OCI-LY7 (cell line): ENCODE data around the gene PTPRE. TPM values are rescaled to one million over a fixed set of nuclear protein-coding genes. Genes with fewer than 3 reads are reported as not detected.

Experiments
- BruUV-seq: library from RNA; stranded (reverse); fragments of 400-500 nt; replicated peaks from 2 replicates; lab custom pipeline; 2021; lab: Mats Ljungman, UMichigan
- CTCF ChIA-PET: fragments of 300-600 bp; sonication (Branson Sonifier 250); formaldehyde crosslinking; loops from one replicate; lab custom pipeline; 2022; ENCODE audit warnings: antibody characterized with exemption; ENCODE audit not compliant: unreplicated experiment; lab: Charles Lee
- POLR2A ChIA-PET: fragments of 300-600 bp; sonication (Branson Sonifier 250); formaldehyde crosslinking; loops from one replicate; lab custom pipeline; 2022; ENCODE audit warnings: antibody characterized with exemption; lab: Charles Lee
- DNase-seq: peaks from one replicate; pipeline ENCODE4 v3.0.0-alpha.2; 2015; ENCODE audit warnings: low spot score
- H2AFZ ChIP-seq: fragments of 200-600 bp; sonication (generic), shearing (Covaris generic); 2 replicates; pipeline ENCODE4 v1.6.1; 2014; ENCODE audit warnings: mild to moderate bottlenecking, antibody characterized with exemption, low read length, moderate library complexity
- H3K27ac ChIP-seq: fragments of 200-600 bp; sonication (generic); 2 replicates; pipeline ENCODE4 v1.5.1; 2014; ENCODE audit warnings: mixed run types, low read depth, mild to moderate bottlenecking, moderate library complexity, low read length, inconsistent platforms; ENCODE audit not compliant: poor library complexity, severe bottlenecking
- H3K36me3 ChIP-seq: fragments of 200-600 bp; sonication (generic); 2 replicates; pipeline ENCODE4 v1.6.1; 2014; ENCODE audit warnings: mild to moderate bottlenecking, antibody characterized with exemption, low read length, moderate library complexity, mixed read lengths; ENCODE audit not compliant: insufficient read depth
- H3K4me1 ChIP-seq: fragments of 200-600 bp; sonication (generic); 2 replicates; pipeline ENCODE4 v1.5.1; 2014; ENCODE audit warnings: mild to moderate bottlenecking, low read length; ENCODE audit not compliant: insufficient read depth, poor library complexity, severe bottlenecking
- H3K4me2 ChIP-seq: fragments of 200-600 bp; sonication (generic); 2 replicates; pipeline ENCODE4 v1.6.1; 2014; ENCODE audit warnings: mild to moderate bottlenecking, low read length
- H3K4me3 ChIP-seq: fragments of 200-600 bp; sonication (generic); 2 replicates; pipeline ENCODE4 v1.5.1; 2014; ENCODE audit warnings: mild to moderate bottlenecking, low read depth, low read length; ENCODE audit not compliant: poor library complexity, severe bottlenecking
- H3K79me2 ChIP-seq: fragments of 200-600 bp; sonication (generic); 2 replicates; pipeline ENCODE4 v1.6.1; 2016; ENCODE audit warnings: low read depth, mild to moderate bottlenecking, low read length, moderate library complexity, mixed read lengths; ENCODE audit not compliant: insufficient read depth
- H3K9me2 ChIP-seq: fragments of 200-600 bp; sonication (generic); 2 replicates; pipeline ENCODE4 v1.6.1; 2016; ENCODE audit warnings: mild to moderate bottlenecking, low read length, mixed read lengths; ENCODE audit not compliant: insufficient read depth
- H3K9me3 ChIP-seq: fragments of 200-600 bp; sonication (generic); 2 replicates; pipeline ENCODE4 v1.6.1; 2014; ENCODE audit warnings: mild to moderate bottlenecking, mixed run types, low read length, mixed read lengths
- H4K20me1 ChIP-seq: fragments of 200-600 bp; sonication (generic); 2 replicates; pipeline ENCODE4 v1.6.1; 2014; ENCODE audit warnings: mild to moderate bottlenecking, antibody characterized with exemption, low read length, moderate library complexity, mixed read lengths; ENCODE audit not compliant: insufficient read depth
- EZH2phosphoT487 ChIP-seq: fragments of 200-600 bp; sonication (generic); IDR thresholded peaks from 2 replicates; pipeline ENCODE4 v1.6.1; 2018; ENCODE audit warnings: low read depth, borderline replicate concordance, mild to moderate bottlenecking, mixed run types, antibody characterized with exemption, low read length, moderate library complexity, mixed read lengths
- intact Hi-C: fragments of 100-400 bp; cut with micrococcal nuclease; formaldehyde crosslinking; loops from one replicate; pipeline ENCODE4 v1.10.0; 2022; ENCODE audit not compliant: unreplicated experiment
- total RNA-seq, 2 experiments: library from RNA; depleted of rRNA in 1 of 2; stranded (reverse); fragments of >200 nt in 1 of 2; shearing (Covaris generic) in 1 of 2; gene quantifications; 2 replicates each; pipeline ENCODE4 v1.2.3, GENCODE V29; 2014 to 2022
- TF ChIP-seq, protein P1 (sequence below): fragments of 200-600 bp; sonication (generic); conservative IDR thresholded peaks from 2 replicates; pipeline ENCODE4 v1.5.1; 2014; ENCODE audit warnings: mild to moderate bottlenecking, antibody characterized with exemption, low read length, moderate library complexity, mixed read lengths

Gene PTPRE
- total RNA-seq, 2 experiments from 2014 or later = 6.8 to 8.3 TPM

GRCh38 chr10:127910464-127910770, 3.5 kb downstream of the PTPRE start:
- no peaks in the 10 kb centered on the region for H3K9me3 ChIP-seq
- H2AFZ ChIP-seq = no peak overlapping the region
- BruUV-seq = no TSS peak
- CTCF ChIA-PET = no interaction called here
- H3K4me1 ChIP-seq = no peaks in the 10 kb centered on the region
- no peak overlapping the region for H3K4me2 ChIP-seq
- H3K9me2 ChIP-seq = no peaks in the 10 kb centered on the region
- H3K27ac ChIP-seq = no peak overlapping the region
- no peaks in the 10 kb centered on the region for H3K36me3 ChIP-seq
- DNase-seq = no peak
- intact Hi-C loops = no loop called here
- POLR2A ChIA-PET = no interaction called here
- H3K4me3 ChIP-seq = no peak overlapping the region
- TF ChIP-seq, protein P1, sequence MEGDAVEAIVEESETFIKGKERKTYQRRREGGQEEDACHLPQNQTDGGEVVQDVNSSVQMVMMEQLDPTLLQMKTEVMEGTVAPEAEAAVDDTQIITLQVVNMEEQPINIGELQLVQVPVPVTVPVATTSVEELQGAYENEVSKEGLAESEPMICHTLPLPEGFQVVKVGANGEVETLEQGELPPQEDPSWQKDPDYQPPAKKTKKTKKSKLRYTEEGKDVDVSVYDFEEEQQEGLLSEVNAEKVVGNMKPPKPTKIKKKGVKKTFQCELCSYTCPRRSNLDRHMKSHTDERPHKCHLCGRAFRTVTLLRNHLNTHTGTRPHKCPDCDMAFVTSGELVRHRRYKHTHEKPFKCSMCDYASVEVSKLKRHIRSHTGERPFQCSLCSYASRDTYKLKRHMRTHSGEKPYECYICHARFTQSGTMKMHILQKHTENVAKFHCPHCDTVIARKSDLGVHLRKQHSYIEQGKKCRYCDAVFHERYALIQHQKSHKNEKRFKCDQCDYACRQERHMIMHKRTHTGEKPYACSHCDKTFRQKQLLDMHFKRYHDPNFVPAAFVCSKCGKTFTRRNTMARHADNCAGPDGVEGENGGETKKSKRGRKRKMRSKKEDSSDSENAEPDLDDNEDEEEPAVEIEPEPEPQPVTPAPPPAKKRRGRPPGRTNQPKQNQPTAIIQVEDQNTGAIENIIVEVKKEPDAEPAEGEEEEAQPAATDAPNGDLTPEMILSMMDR = no peak
- H4K20me1 ChIP-seq = no peaks in the 10 kb centered on the region
- no peaks in the 10 kb centered on the region for H3K79me2 ChIP-seq

GRCh38 chr10:127911218-127911866, 4.4 kb downstream of the PTPRE start:
- intact Hi-C loops = no loop called here
- Histone ChIP-seq H2AFZ (no peak overlapping the region), H3K4me2 (no peak overlapping the region), H3K4me1 (no peaks in the 10 kb centered on the region), H4K20me1 (no peaks in the 10 kb centered on the region), H3K4me3 (no peak overlapping the region), H3K9me3 (no peaks in the 10 kb centered on the region), H3K9me2 (no peaks in the 10 kb centered on the region), H3K36me3 (no peaks in the 10 kb centered on the region), H3K79me2 (no peaks in the 10 kb centered on the region), H3K27ac (no peak overlapping the region)
- BruUV-seq = no TSS peak
- DNase-seq = no peak
- POLR2A ChIA-PET = no interaction called here
- CTCF ChIA-PET = no interaction called here
- TF ChIP-seq, protein P1 = no peak
- no peak for TF ChIP-seq EZH2phosphoT487

- ChIA-PET POLR2A (no interaction called here), CTCF (no interaction called here)
- H3K9me3 ChIP-seq = no peaks in the 10 kb centered on the region
- H3K27ac ChIP-seq = no peak overlapping the region
- intact Hi-C loops = no loop called here
- H2AFZ ChIP-seq = no peak overlapping the region
- no peak for DNase-seq
- no peak overlapping the region for H3K4me3 ChIP-seq
- no peaks in the 10 kb centered on the region for H4K20me1 ChIP-seq
- H3K4me1 ChIP-seq = no peaks in the 10 kb centered on the region
- no peaks in the 10 kb centered on the region for H3K9me2 ChIP-seq
- no peaks in the 10 kb centered on the region for H3K79me2 ChIP-seq
- no peak for TF ChIP-seq EZH2phosphoT487
- TF ChIP-seq, protein P1 = no peak
- H3K4me2 ChIP-seq = no peak overlapping the region
- no TSS peak for BruUV-seq
- no peaks in the 10 kb centered on the region for H3K36me3 ChIP-seq
Observed at GRCh38 chr10:127911867-127912257, 5.0 kb downstream of the PTPRE start.
